Measurements from ENCODE around the gene RPTOR.

RPTOR gene

GRCh38 chr17:80520810-80521455, 23.7 kb upstream of the RPTOR start:
- in situ Hi-C loops (cut with HindIII; ENCODE audit: low sequenced_read_pairs): no loop called here
- TF ChIP-seq CTCF (IDR thresholded peaks at IDR 0.05; ENCODE audit: low read depth, low read length, missing control alignments): no peak
- no peak for DNase-seq (ENCODE audit: low read depth)
- H3K4me3 ChIP-seq (ENCODE audit: low read depth, low read length): no peak overlapping the region

GRCh38 chr17:80523054-80523744, 21.4 kb upstream of the RPTOR start:
- H3K4me3 ChIP-seq (ENCODE audit: low read depth, low read length): no peak overlapping the region
- TF ChIP-seq CTCF (IDR thresholded peaks at IDR 0.05; ENCODE audit: low read depth, low read length, missing control alignments): no peak
- in situ Hi-C loops (cut with HindIII; ENCODE audit: low sequenced_read_pairs): no loop called here
- no peak for DNase-seq (ENCODE audit: low read depth)

- H3K4me3 ChIP-seq (ENCODE audit: low read depth, low read length): no peak overlapping the region
- in situ Hi-C loops (cut with HindIII; ENCODE audit: low sequenced_read_pairs): no loop called here
- DNase-seq (ENCODE audit: low read depth): no peak
- no peak for TF ChIP-seq CTCF (IDR thresholded peaks at IDR 0.05; ENCODE audit: low read depth, low read length, missing control alignments)
Observed at GRCh38 chr17:80523956-80524712, 20.5 kb upstream of the RPTOR start.

GRCh38 chr17:80526116-80526910, 18.3 kb upstream of the RPTOR start:
- no peak for DNase-seq (ENCODE audit: low read depth)
- TF ChIP-seq CTCF (IDR thresholded peaks at IDR 0.05; ENCODE audit: low read depth, low read length, missing control alignments): no peak
- in situ Hi-C loops (cut with HindIII; ENCODE audit: low sequenced_read_pairs): no loop called here
- H3K4me3 ChIP-seq (ENCODE audit: low read depth, low read length): no peak overlapping the region

GRCh38 chr17:80527016-80527645, 17.5 kb upstream of the RPTOR start:
- in situ Hi-C loops (cut with HindIII; ENCODE audit: low sequenced_read_pairs): no loop called here
- no peak for DNase-seq (ENCODE audit: low read depth)
- no peak for TF ChIP-seq CTCF (IDR thresholded peaks at IDR 0.05; ENCODE audit: low read depth, low read length, missing control alignments)
- no peak overlapping the region for H3K4me3 ChIP-seq (ENCODE audit: low read depth, low read length)

- H3K4me3 ChIP-seq (ENCODE audit: low read depth, low read length): no peak overlapping the region
- in situ Hi-C loops (cut with HindIII; ENCODE audit: low sequenced_read_pairs): no loop called here
- no peak for DNase-seq (ENCODE audit: low read depth)
- no peak for TF ChIP-seq CTCF (IDR thresholded peaks at IDR 0.05; ENCODE audit: low read depth, low read length, missing control alignments)
Observed at GRCh38 chr17:80528536-80528935, 16.1 kb upstream of the RPTOR start.
